SK-N-MC (cell line): Measurements from ENCODE around the gene DISP2.

Experiments used
- DNase-seq: peaks from one replicate; pipeline ENCODE4 v3.0.0-alpha.2; 2011; ENCODE audit warnings: low read depth, low spot score
- H3K27ac ChIP-seq: fragments of 200-600 bp; sonication (generic); 2 replicates; pipeline ENCODE4 v1.5.1; 2016; ENCODE audit warnings: mixed run types
- H3K36me3 ChIP-seq: fragments of 200-600 bp; sonication (generic); 2 replicates; pipeline ENCODE4 v1.6.1; 2017; ENCODE audit warnings: antibody characterized with exemption, low read length, mixed read lengths; ENCODE audit not compliant: insufficient read depth
- H3K4me3 ChIP-seq: fragments of 200-600 bp; sonication (generic); 2 replicates; pipeline ENCODE4 v1.5.1; 2016
- H3K9ac ChIP-seq: fragments of 200-600 bp; sonication (generic); 2 replicates; pipeline ENCODE4 v1.8.0; 2017; ENCODE audit warnings: mixed run types, mixed read lengths; ENCODE audit not compliant: insufficient read length
- H3K9me3 ChIP-seq: fragments of 200-600 bp; sonication (generic); 2 replicates; pipeline ENCODE4 v1.6.1; 2017; ENCODE audit warnings: low read depth, mild to moderate bottlenecking, antibody characterized with exemption, low read length, moderate library complexity, mixed read lengths
- EZH2 ChIP-seq: fragments of 200-600 bp; sonication (generic); IDR thresholded peaks from one replicate; pipeline ENCODE4 v1.6.1; 2017; ENCODE audit warnings: antibody characterized with exemption
- FOXP2 ChIP-seq: optimal IDR thresholded peaks from 2 replicates; pipeline ENCODE3; 2011; ENCODE audit warnings: mild to moderate bottlenecking, moderate library complexity; ENCODE audit not compliant: insufficient read depth; ENCODE audit errors: extremely low read length, control extremely low read depth
- POLR2AphosphoS5 ChIP-seq: IDR thresholded peaks from 2 replicates; pipeline ENCODE4 v1.6.1; 2012; ENCODE audit warnings: mild to moderate bottlenecking, low read depth, low read length, borderline replicate concordance

DISP2 gene

GRCh38 chr15:40331026-40331425 is 27.0 kb upstream of the DISP2 start:
- no peak overlapping the region for H3K9ac ChIP-seq
- no peak overlapping the region for H3K4me3 ChIP-seq
- TF ChIP-seq FOXP2 (no peak), EZH2 (no peak), POLR2AphosphoS5 (no peak)

GRCh38 chr15:40331637-40332036 is 26.4 kb upstream of the DISP2 start:
- peaks cover 7% of the 10 kb centered on the region for H3K36me3 ChIP-seq
- TF ChIP-seq EZH2 (no peak), FOXP2 (no peak), POLR2AphosphoS5 (no peak)
- DNase-seq, result no peak
- H3K4me3 ChIP-seq, result no peak overlapping the region
- no peaks in the 10 kb centered on the region for H3K9me3 ChIP-seq
- no peak overlapping the region for H3K9ac ChIP-seq
- 0 out of 2 replicates have a peak overlapping the region, but pooled peaks have one; percentile 15 for H3K27ac ChIP-seq

More at GRCh38 chr15:40331026-40331425, 27.0 kb upstream of the DISP2 start:
- Histone ChIP-seq H3K36me3 (peaks cover 8% of the 10 kb centered on the region), H3K27ac (peak overlapping the region; percentile 60), H3K9me3 (no peaks in the 10 kb centered on the region)
- DNase-seq, result no peak

GRCh38 chr15:40332113-40332781 is 25.8 kb upstream of the DISP2 start:
- Histone ChIP-seq H3K4me3 (no peak overlapping the region), H3K27ac (0 out of 2 replicates have a peak overlapping the region, but pooled peaks have one; percentile 15), H3K9me3 (no peaks in the 10 kb centered on the region), H3K36me3 (peaks cover 1% of the 10 kb centered on the region; the same call in 1 of the 2 replicates), H3K9ac (no peak overlapping the region)
- TF ChIP-seq FOXP2 (no peak), EZH2 (no peak), POLR2AphosphoS5 (no peak)
- no peak for DNase-seq

GRCh38 chr15:40333922-40334492 is 24.0 kb upstream of the DISP2 start:
- peak; percentile 80 for DNase-seq
- peak overlapping the region; percentile 35; the same call in 1 of the 2 replicates for H3K4me3 ChIP-seq
- H3K36me3 ChIP-seq, result no peaks in the 10 kb centered on the region
- peak; percentile 67 for TF ChIP-seq POLR2AphosphoS5
- TF ChIP-seq FOXP2, result peak; percentile 92
- no peak for TF ChIP-seq EZH2
- H3K9me3 ChIP-seq, result no peaks in the 10 kb centered on the region
- peak overlapping the region; percentile 81 for H3K27ac ChIP-seq
- H3K9ac ChIP-seq, result no peak overlapping the region

- no peak overlapping the region for H3K4me3 ChIP-seq
- DNase-seq, result no peak
- H3K9me3 ChIP-seq, result no peaks in the 10 kb centered on the region
- TF ChIP-seq EZH2 (no peak), POLR2AphosphoS5 (no peak), FOXP2 (no peak)
- no peaks in the 10 kb centered on the region for H3K36me3 ChIP-seq
- no peak overlapping the region for H3K9ac ChIP-seq
- H3K27ac ChIP-seq, result peak overlapping the region; percentile 81
Observed at GRCh38 chr15:40334541-40334940, 23.5 kb upstream of the DISP2 start.

GRCh38 chr15:40334941-40335795 is 22.9 kb upstream of the DISP2 start:
- Histone ChIP-seq H3K4me3 (no peak overlapping the region), H3K9ac (no peak overlapping the region), H3K27ac (peak overlapping the region; percentile 81), H3K36me3 (no peaks in the 10 kb centered on the region), H3K9me3 (no peaks in the 10 kb centered on the region)
- no peak for DNase-seq
- TF ChIP-seq FOXP2 (no peak), EZH2 (no peak), POLR2AphosphoS5 (no peak)

GRCh38 chr15:40335938-40336743 is 21.9 kb upstream of the DISP2 start:
- Histone ChIP-seq H3K27ac (peak overlapping the region; percentile 39; the same call in 1 of the 2 replicates), H3K9ac (no peak overlapping the region), H3K4me3 (no peak overlapping the region), H3K36me3 (no peaks in the 10 kb centered on the region), H3K9me3 (no peaks in the 10 kb centered on the region)
- DNase-seq, result no peak
- TF ChIP-seq FOXP2 (no peak), EZH2 (no peak), POLR2AphosphoS5 (no peak)

- no peak for DNase-seq
- Histone ChIP-seq H3K9me3 (no peaks in the 10 kb centered on the region), H3K27ac (no peak overlapping the region), H3K9ac (no peak overlapping the region), H3K4me3 (no peak overlapping the region), H3K36me3 (no peaks in the 10 kb centered on the region)
- TF ChIP-seq FOXP2, result no peak
- no peak for TF ChIP-seq POLR2AphosphoS5
- no peak for TF ChIP-seq EZH2
Observed at GRCh38 chr15:40336744-40337122, 21.3 kb upstream of the DISP2 start.
